Measurements from ENCODE around the gene PALD1.

- TF ChIP-seq CTCF (IDR thresholded peaks at IDR 0.05) (no peak), POLR2A (IDR thresholded peaks at IDR 0.05) (no peak)
Observed at GRCh38 chr10:70515035-70515667, 36.6 kb downstream of the PALD1 start.

Data from body of pancreas (tissue), 4 donors.